Hematopoietic multipotent progenitor cell treated with erythropoietin and hydrocortisone succinate and interleukin-3 and kit ligand, for 17 days (in vitro differentiated cells): Measurements from ENCODE around the gene FAM107B.
"Not testable (repeated sequence)": the region's sequence is repeated elsewhere in the genome, so short reads cannot be mapped to it uniquely, and the experiment has no call there.

Experiments used
- DNase-seq: peaks from one replicate; pipeline ENCODE4 v3.0.0-alpha.2; 2015; ENCODE audit warnings: low spot score

FAM107B gene

DNA sequence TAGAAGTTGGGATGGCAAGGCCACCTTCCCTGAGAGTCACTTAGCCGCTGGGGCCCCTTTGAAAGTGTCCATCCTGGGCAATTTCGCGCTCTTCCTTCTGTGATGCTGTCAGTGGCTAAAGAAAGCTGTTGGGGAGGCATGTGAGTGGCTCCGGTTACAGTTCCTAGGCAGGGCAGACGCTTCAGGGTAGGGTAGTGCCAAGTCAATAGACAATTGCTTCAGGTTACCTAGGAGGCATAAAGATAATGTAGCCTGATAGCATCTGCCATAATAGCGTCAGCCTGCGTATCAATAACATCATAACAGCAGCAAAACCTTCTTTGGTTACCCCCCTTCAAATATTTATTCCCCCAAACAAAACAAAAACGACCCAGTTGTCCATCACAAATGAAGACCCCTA, at the start of gene FAM107B:
FAM107B (minus strand) TSS at position 101 of the 400 bp plus-strand sequence. CDS start 234 bp downstream, outside the sequence.
- DNase-seq: no peak

DNA sequence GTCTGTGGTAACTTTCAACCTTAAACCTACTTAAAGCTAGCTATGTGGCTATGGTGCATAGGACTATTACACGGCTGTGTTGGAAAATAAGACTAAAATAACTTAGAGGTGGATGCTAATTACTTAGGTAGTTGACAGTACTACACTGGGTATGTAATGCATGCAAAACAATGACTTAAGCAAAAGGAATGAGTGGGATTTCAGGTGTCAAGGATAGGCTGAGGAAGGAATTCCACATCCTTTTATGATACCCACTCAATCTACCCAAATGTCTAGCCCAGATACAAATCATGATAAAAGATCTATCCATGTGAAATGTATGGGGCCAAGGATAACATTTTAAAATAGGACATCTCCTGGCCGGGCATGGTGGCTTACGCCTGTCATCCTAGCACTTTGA, 49.3 kb upstream of the FAM107B start:
- no peak for DNase-seq

DNA sequence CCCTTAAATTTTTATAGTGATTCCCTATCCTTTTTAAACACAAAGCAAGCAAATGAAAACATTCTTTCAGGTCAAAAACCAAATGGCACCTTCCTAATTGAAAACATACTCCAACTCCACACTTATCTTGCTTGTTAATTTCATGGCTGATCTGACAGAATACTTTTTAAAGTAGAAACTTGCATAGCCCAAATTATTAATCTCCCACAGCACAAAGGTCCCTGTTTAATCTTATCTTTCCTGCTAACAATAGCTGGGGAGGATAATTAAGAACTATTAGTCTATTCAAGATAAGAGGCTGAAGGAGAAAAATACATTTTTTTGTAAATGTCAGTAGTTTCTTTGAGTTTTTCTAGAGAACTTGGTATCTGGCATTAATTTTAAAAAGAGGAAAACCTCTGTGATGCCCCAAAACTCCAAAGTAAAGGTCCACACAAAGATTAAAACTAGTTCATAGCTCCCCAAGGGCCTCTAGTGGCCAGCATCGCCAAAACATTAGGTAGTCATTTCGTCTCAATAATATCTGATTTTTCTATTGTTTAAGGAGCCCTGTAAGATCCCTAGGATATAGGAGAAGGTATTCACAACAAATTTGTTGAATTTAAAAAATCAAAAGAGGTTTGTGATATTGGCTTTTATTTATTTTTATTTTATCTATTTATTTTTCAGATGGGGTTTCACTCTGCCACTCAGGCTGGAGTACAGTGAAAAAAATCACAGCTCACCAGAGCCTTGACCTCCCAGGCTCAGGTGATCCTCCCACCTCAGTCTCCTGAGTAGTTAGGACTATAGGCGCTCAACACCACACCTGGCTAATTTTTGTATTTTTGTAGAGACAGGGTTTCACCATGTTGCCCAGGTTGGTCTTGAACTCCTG, 48.4 kb upstream of the FAM107B start:
- DNase-seq: no peak

DNA sequence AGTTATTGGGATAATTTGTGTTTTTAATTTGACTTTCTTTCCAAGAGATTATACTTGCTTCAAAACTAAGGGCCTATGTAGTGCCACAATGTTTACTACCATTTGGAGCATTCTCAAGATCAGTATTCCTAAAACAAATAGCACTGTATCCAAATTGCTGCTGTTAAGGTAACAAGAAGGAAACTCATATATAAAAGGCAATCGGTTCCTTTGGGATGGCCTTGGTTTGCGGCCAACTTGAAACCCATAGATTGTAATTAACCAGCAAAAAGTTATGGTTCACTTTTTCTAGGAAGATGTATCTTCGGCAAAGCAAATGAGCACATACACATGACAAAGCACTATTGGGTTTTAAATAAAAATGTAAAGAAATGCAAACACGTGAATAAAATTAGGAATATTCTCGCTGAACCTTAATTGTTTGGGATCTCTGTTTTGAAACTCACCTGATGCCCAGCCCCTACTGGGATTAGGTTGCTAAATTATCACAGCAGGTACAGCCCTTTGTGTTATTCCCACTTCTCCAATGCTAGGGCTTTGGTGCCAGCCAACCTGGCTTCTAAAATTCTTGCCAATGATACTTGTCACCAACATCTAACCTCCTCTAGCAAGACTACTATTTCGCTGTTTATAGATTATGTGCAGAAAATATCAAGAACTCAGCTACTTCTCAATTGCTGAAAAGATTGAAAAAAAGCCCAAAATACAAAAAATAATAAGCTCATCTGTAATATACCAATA, 47.1 kb upstream of the FAM107B start:
- DNase-seq: no peak

- DNase-seq: no peak
Observed at GRCh38 chr10:14820775-14821154, 46.1 kb upstream of the FAM107B start.

- no peak for DNase-seq
Observed at GRCh38 chr10:14820010-14820774, 45.5 kb upstream of the FAM107B start.

DNA sequence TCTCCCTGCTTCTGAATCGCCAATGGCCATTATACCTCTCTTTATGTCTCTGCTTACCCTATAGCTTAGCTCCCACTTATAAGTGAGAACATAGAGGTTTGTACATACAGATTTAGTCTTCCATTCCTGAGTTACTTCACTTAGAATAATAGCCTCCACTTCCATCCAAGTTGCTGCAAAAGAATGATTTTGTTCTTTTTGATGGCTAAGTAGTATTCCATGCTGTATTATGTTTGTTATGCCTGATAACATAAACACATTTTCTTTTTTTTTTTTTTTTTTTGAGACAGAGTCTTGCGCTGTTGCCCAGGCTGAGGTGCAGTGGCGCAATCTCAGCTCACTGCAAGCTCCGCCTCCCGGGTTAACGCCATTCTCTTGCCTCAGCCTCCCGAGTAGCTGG, 42.0 kb upstream of the FAM107B start:
- not testable (repeated sequence) for DNase-seq

DNA sequence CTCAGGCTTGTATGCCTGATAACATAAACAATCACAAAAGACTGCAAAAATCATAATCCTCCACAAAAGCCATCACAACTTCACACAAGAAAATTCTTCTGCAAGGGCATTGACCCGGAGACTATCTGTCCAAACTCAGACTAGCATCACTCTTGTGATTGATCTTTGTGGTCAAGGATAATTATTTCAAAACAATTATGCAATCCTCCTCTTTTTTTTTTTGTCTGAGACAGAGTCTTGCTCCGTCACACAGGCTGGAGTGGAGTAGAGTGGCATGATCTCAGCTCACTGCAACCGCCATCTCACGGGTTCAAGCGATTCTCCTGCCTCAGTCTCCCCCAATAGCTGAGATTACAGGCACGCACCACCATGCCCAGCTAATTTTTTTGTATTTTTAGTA, 41.0 kb upstream of the FAM107B start:
- no peak for DNase-seq

DNA sequence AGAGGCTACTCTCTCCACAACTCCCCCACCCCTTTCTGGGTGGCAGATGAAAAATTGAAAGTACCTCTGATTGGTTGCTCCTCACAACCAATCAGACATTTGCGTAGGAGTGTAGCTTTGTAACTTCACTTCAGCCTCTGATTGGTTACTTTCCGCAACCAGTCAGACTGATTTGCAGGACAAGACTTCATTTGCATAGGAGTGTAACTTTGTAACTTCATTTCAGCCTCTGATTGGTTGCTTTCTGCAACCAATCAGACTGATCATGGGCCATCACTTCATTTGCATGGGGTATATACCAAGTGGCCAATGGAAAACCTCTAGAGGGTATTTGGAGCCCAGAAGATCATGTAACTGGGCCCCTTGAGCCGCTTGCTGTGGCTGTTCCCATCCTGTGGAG, 37.6 kb upstream of the FAM107B start:
- no peak for DNase-seq

GRCh38 chr10:14810969-14811953, 36.6 kb upstream of the FAM107B start:
- no peak for DNase-seq

- no peak for DNase-seq
Observed at GRCh38 chr10:14806318-14806717, 31.6 kb upstream of the FAM107B start.

DNA sequence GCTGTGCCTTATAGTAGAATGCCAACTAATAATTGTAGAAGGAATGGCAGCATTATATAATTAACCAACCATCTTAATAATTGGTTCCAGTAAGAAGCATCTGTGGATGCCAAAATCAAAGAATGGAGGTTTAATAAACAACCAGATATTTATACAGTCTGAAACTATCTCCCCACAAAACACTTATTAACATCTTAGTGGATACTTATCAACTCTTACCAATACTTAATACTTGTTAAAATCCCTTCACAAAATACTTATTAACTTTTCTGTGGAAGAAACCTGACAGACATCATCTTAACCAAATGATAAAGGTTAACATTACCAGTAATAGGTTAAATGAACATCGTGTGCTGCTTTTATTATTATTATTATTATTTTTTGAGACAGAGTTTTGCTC, 29.1 kb upstream of the FAM107B start:
- DNase-seq: no peak

- no peak for DNase-seq
Observed at GRCh38 chr10:14801723-14802122, 27.0 kb upstream of the FAM107B start.

GRCh38 chr10:14800397-14800796, 25.7 kb upstream of the FAM107B start:
- no peak for DNase-seq

DNA sequence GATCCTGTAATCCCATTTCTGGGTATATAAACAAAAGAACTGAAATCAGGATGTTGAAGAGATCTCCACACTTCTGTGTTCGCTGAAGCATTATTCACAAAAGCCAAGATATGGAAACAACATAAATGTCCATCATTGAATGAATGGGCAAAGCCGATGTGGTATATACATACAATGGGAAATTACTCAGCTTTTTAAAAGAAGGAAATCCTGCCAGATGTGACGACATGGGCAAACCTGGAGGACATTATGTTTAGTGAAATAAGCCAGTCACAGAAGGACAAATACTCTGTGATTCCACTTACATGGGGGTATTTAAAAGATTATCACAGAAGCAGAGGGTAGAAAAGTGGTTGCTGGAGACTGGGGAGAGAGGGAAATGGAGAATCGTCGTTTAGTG, 23.9 kb upstream of the FAM107B start:
- DNase-seq: no peak

DNA sequence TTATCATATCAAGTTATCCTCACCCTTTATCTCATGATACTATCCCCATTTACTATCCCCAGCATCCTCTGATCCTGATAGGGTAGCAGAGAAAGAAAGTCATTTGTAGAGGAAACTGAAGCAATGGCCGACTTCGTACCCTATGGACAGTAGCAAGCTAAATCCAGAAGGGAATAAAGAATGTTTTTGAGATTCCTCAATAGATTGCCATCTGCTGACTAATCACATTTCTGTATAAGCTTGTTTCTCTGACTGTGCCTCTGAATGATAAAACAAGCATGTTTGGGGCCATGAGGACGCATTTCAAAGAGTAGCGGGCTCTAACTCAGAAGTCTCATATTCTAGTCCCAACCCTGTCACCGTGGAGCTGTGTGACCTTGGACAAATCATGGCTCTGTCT, 13.2 kb upstream of the FAM107B start:
- DNase-seq: no peak

DNA sequence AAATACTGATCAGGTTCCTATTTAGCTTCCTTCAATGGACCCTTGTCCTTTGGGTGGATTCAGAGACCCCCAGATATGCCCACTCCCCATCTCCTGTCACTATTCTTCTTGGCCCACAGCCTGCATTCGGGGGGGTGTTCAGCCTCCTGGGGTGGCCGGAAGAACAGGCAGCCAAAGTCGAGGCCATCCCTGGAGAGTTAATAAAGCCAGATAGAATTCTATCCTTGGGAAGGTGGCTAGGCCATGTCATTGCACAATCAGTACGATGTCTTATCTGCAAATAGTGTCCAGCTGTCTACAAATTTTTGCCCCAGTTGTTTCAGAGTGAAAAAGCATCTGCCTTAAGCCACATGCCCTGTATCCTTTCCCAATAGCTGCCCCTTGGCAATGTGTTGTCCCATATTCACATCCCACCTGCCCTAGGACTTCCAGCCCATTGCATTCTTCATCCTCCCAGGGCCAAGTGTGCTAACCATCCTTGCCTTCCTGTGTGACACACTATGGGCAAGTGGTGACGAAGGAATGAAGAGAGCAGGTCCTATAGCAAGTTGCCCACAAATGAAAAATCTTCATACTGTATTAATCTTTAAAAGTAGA, 9.9 kb upstream of the FAM107B start:
- DNase-seq: no peak

DNA sequence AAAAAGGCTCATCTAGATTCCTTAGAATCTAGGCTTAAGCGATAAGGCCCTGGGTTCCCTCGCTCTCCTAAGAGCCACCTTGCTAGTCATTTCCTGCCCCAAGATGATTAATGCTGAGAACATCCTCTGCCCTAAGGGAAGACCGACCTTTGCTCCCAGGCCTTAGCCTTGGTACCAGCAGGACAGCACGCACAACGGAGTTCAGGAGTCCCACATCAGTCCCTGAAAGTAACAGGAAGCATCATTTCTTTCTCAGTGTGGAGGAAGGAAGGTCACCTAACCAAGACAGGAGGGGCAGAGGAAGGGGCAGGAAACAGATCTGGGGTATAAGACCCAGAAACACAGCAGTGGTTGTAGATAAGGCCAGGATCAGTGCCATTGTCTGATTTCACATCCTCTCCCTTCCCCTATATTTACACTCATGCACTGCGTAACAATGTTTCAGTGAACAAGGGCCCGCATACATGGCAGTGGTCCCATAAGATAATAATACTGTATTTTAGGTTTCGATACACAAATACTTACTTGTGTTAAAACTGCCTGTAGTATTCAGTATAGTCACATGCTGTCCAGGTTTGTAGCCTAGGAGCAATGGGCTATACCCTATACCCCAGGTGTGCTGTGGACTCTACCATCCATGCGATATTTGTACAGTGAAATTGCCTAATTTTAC, 8.1 kb upstream of the FAM107B start:
- DNase-seq: no peak

- no peak for DNase-seq
Observed at GRCh38 chr10:14781763-14782162, 7.1 kb upstream of the FAM107B start.

- no peak for DNase-seq
Observed at GRCh38 chr10:14779001-14779651, 4.4 kb upstream of the FAM107B start.
